22Rv1 (cell line): ENCODE measurements around the gene OSTM1.

ENCODE experiments used
- H3K27ac ChIP-seq: fragments of 450-650 bp; 2 replicates; pipeline ENCODE4 v1.5.1; 2017
- ZFX ChIP-seq: fragments of 450-650 bp; IDR thresholded peaks from 2 replicates; pipeline ENCODE4 v1.6.1; 2017; ENCODE audit warnings: antibody characterized with exemption, borderline replicate concordance
- TF ChIP-seq, protein P1 (sequence below): fragments of 450-650 bp; IDR thresholded peaks from 2 replicates; pipeline ENCODE4 v1.5.1; 2017; ENCODE audit warnings: mild to moderate bottlenecking

The OSTM1 gene

DNA sequence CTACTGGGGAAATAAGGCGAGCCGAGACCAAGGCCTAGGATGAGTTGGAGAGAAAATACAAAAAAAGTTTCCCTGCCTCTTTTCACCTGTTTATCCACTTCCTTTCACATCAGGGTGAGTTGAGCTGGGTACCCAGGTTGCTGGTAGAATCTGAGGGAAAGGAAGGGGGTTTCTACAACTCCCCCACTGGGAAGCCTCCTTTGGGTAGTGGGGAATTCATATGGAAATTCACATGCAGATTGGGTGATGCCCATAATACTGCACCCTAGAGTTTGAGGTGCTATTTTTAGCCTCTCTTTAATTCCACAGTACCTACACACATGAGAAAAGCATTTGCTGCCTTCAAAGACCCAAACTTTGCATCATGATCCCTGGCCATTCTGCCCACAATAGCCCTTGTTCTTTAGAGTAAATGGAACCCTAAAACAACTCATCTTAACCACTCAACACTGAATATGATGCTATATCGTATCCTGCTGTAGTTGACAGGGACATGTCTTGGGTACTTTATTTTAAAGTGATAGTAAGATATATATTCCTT lies 2.7 kb downstream of the OSTM1 start:
- TF ChIP-seq, protein P1, sequence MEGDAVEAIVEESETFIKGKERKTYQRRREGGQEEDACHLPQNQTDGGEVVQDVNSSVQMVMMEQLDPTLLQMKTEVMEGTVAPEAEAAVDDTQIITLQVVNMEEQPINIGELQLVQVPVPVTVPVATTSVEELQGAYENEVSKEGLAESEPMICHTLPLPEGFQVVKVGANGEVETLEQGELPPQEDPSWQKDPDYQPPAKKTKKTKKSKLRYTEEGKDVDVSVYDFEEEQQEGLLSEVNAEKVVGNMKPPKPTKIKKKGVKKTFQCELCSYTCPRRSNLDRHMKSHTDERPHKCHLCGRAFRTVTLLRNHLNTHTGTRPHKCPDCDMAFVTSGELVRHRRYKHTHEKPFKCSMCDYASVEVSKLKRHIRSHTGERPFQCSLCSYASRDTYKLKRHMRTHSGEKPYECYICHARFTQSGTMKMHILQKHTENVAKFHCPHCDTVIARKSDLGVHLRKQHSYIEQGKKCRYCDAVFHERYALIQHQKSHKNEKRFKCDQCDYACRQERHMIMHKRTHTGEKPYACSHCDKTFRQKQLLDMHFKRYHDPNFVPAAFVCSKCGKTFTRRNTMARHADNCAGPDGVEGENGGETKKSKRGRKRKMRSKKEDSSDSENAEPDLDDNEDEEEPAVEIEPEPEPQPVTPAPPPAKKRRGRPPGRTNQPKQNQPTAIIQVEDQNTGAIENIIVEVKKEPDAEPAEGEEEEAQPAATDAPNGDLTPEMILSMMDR: no peak
- TF ChIP-seq ZFX: no peak
- no peak overlapping the region for H3K27ac ChIP-seq

DNA sequence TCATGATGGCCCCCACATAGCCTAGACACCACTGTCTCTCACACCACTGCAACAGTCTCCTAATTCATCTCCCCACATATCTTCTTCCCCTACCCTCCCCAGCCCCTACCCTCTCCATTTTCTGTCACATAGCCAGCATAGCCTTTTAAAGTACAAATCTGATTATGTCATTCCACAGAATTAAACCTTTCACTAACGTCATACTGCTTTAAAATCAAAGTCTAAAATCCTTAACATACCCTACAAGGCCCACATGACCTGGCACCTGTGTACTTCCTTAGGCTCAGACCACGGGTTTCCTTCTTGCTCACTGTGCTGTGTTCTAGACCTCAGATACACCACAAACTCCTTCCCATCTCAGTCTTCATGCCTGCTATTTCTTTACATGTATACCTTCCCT lies 5.9 kb downstream of the OSTM1 start:
- no peak overlapping the region for H3K27ac ChIP-seq
- TF ChIP-seq, protein P1: no peak
- no peak for TF ChIP-seq ZFX

DNA sequence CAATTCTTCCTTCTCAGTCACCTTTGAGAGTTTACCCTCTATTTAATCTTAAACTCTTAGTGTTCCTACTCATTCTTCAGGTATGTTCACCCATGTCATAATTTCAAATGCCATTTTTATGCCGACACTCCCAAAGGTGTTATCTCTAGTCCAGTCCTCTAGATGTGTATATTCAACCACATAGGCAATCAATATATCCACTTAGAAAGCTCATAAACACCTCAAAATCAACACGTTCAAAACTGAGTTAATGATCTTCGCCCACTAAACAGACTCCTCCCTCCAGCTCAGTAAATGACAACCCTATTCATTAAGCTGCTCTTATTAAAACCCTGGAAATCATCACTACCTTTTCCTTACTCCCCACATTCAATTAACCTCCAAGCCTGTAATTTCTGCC lies 6.4 kb downstream of the OSTM1 start:
- H3K27ac ChIP-seq: no peak overlapping the region
- TF ChIP-seq, protein P1: no peak
- no peak for TF ChIP-seq ZFX

DNA sequence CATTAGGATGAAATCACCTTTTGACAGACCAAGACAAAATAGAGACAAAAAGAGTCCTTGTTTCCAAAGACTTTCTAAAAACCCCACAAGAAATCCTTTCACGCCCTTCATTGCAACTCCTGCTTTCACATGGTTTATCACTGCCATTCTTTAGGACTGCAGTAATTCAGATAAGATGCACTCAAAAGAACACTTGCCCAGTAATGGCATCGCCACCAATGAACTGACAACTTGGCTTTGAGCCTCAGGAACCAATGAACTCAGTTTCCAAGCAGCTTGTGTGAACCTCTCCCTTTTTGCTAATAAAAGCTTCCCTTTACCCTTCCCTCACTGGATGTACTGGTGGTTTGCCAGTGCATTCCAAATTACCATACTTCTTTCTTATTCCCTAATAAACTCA lies 21.8 kb downstream of the OSTM1 start:
- TF ChIP-seq, protein P1: no peak
- no peak for TF ChIP-seq ZFX
- no peak overlapping the region for H3K27ac ChIP-seq

DNA sequence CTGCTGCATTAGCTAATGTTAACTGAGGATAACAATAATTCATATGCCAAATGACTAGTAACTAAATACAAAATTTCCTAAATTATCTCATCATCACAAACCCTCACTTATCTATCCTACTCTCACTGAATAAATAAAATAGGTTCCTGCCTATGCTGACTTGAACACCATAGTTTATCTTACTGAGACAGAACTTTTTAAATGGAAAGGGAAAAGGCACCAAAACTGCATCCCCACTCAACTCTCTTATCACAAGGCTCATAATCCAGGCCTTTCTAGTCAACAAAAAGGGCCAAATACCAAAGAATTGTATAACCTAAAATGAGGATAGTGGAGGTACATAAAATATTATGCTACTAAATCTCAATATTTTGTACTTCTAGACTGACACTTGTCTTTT lies 23.1 kb downstream of the OSTM1 start:
- TF ChIP-seq, protein P1: no peak
- no peak for TF ChIP-seq ZFX

DNA sequence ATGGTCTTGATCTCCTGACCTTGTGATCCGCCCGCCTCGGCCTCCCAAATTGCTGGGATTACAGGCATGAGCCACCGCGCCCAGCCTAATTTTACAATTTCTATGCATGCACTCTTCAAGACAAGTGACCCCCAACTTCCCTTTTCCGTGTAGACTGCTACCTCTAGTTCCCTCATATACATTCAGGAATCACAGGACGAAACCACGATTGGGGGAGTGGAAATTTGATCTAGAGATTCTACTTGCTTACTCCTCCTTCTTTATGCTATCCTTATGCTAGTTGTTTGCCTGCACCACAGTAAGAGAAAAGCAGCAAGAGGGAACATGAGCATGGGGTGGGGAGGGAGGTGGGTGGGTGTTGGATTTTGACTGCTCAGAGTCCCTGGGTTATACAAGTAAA lies 34.9 kb downstream of the OSTM1 start:
- no peak overlapping the region for H3K27ac ChIP-seq
- TF ChIP-seq ZFX: no peak
- TF ChIP-seq, protein P1: no peak

More for the DNA sequence above, 23.1 kb downstream of the OSTM1 start:
- H3K27ac ChIP-seq: no peak overlapping the region

DNA sequence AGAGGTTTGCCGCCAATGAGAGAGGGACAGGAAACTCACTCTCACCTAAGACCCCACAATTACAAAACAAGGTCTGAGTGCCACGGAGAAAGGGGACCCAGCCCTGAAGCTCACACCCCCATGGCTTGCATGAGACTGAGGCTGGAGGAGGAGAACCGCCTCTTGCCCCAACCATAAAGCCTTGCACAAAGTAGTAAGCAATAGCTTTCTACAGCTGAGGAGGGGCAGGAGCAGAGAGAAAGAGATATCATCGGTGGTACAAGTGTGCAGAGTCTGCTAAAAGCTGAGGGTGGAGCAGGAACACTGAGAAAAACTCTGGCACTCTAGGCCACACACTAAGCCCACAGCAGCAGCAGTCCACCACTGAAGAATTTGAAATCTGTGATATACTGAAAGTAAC lies 37.7 kb downstream of the OSTM1 start:
- TF ChIP-seq, protein P1: no peak
- no peak for TF ChIP-seq ZFX
- no peak overlapping the region for H3K27ac ChIP-seq
